Activated CD4-positive, alpha-beta memory T cell treated with anti-CD3 and anti-CD28 coated beads for 36 hours (primary cell): ENCODE results near the gene PDYN. TPM values are rescaled to one million over a fixed set of nuclear protein-coding genes. Genes with fewer than 3 reads are reported as not detected.

ENCODE experiments used
- total RNA-seq, 2 experiments: library from RNA; stranded (reverse); gene quantifications; one replicate each; pipeline ENCODE4 v1.2.3, GENCODE V29; 2021

PDYN gene
- total RNA-seq, 2 experiments from 2014 or later: not detected

Other genes starting within 250 kb of the PDYN start
- gene SIRPA, start 98.7 kb downstream of the PDYN start, total RNA-seq: not detected
- 10 to 100 TPM; 18.0 to 18.1 TPM for gene STK35, start 107.8 kb upstream of the PDYN start, total RNA-seq